Panc1 (cell line): ENCODE measurements around the gene AFDN. TPM values are rescaled to one million over a fixed set of nuclear protein-coding genes. Genes with fewer than 3 reads are reported as not detected.

Experiments used
- ATAC-seq: fragments of 200-7000 bp; cut with Tn5 transposase; 2 replicates; pipeline ENCODE4 v1.9.1; 2020; ENCODE audit warnings: mild to moderate bottlenecking, moderate library complexity
- BruUV-seq: library from RNA; stranded (reverse); fragments of 400-500 nt; replicated peaks from 2 replicates; lab custom pipeline; 2021; lab: Mats Ljungman, UMichigan
- CTCF ChIA-PET: fragments of 300-600 bp; sonication (Branson Sonifier 250); formaldehyde crosslinking; loops from one replicate; lab custom pipeline; 2022; ENCODE audit warnings: antibody characterized with exemption; lab: Charles Lee
- POLR2A ChIA-PET: fragments of 300-600 bp; sonication (Branson Sonifier 250); formaldehyde crosslinking; loops from one replicate; lab custom pipeline; 2022; ENCODE audit warnings: antibody characterized with exemption; lab: Charles Lee
- DNase-seq: peaks from one replicate; pipeline ENCODE4 v3.0.0-alpha.2; 2010; ENCODE audit warnings: low read depth, low spot score
- H3K27ac ChIP-seq: 2 replicates; pipeline ENCODE4 v1.5.1; 2011; ENCODE audit warnings: mild to moderate bottlenecking, low read length, inconsistent platforms
- H3K27me3 ChIP-seq: fragments of 200-500 bp; sonication (Bioruptor generic); 2 replicates; pipeline ENCODE4 v1.6.0; 2014; ENCODE audit warnings: low read length, inconsistent platforms; ENCODE audit not compliant: control insufficient read depth, insufficient read depth
- H3K36me3 ChIP-seq: fragments of 200-500 bp; sonication (Bioruptor generic); 2 replicates; pipeline ENCODE4 v1.5.1; 2014; ENCODE audit warnings: inconsistent platforms, mild to moderate bottlenecking, low read length, moderate library complexity; ENCODE audit not compliant: control insufficient read depth, insufficient read depth
- H3K4me1 ChIP-seq: 2 replicates; pipeline ENCODE4 v1.5.1; 2011; ENCODE audit warnings: inconsistent platforms, mild to moderate bottlenecking, low read length, moderate library complexity; ENCODE audit not compliant: control insufficient read depth, insufficient read depth
- H3K4me3 ChIP-seq, 2 experiments: 2 replicates each; pipeline ENCODE4 v1.5.1; 2011 to 2012; ENCODE audit warnings: low read depth in 2 of 2, low read length in 2 of 2, mild to moderate bottlenecking in 2 of 2, inconsistent platforms in 1 of 2, moderate library complexity in 1 of 2
- H3K9me3 ChIP-seq: fragments of 200-500 bp; sonication (Bioruptor generic); 2 replicates; pipeline ENCODE4 v1.5.1; 2014; ENCODE audit warnings: low read depth, mild to moderate bottlenecking, inconsistent platforms, low read length, moderate library complexity; ENCODE audit not compliant: control insufficient read depth, insufficient read depth
- CTCF ChIP-seq: fragments of 450-650 bp; IDR thresholded peaks from 2 replicates; pipeline ENCODE4 v1.5.1; 2017; ENCODE audit warnings: mild to moderate bottlenecking
- POLR2AphosphoS5 ChIP-seq: IDR thresholded peaks from 2 replicates; pipeline ENCODE4 v1.6.1; 2012; ENCODE audit warnings: mild to moderate bottlenecking, low read depth, low read length, moderate library complexity
- REST ChIP-seq, 2 experiments: IDR thresholded peaks; 2 replicates each; pipeline ENCODE4 v1.6.1; 2011 to 2012; ENCODE audit warnings: low read depth in 2 of 2, control low read depth in 1 of 2, low read length in 1 of 2, mild to moderate bottlenecking in 1 of 2, moderate library complexity in 1 of 2; ENCODE audit not compliant: insufficient read depth in 1 of 2
- SIN3A ChIP-seq: IDR thresholded peaks from 2 replicates; pipeline ENCODE4 v1.6.1; 2012; ENCODE audit warnings: low read depth, mild to moderate bottlenecking, low read length, moderate library complexity, borderline replicate concordance; ENCODE audit not compliant: insufficient read depth
- TCF7L2 ChIP-seq: IDR thresholded peaks from 2 replicates; pipeline ENCODE4 v1.6.1; 2011; ENCODE audit warnings: mild to moderate bottlenecking, low read depth, low read length, inconsistent platforms
- in situ Hi-C: cut with HindIII; loops from 2 replicates; pipeline ENCODE4 v1.10.0; 2016; ENCODE audit warnings: low sequenced_read_pairs, low pct_unique_long_range_greater_than_20kb
- intact Hi-C: fragments of 100-400 bp; cut with micrococcal nuclease; formaldehyde crosslinking; loops from one replicate; pipeline ENCODE4 v1.10.0; 2022; ENCODE audit not compliant: unreplicated experiment
- total RNA-seq: library from RNA; stranded (reverse); gene quantifications from one replicate; pipeline ENCODE4 v1.2.1, GENCODE V29; 2021; ENCODE audit not compliant: unreplicated experiment

The AFDN gene
- total RNA-seq, 1 experiment from 2014 or later, result 143 TPM

GRCh38 chr6:167877994-167878779 lies 51.5 kb downstream of the AFDN start:
- Histone ChIP-seq H3K9me3 (no peaks in the 10 kb centered on the region), H3K27ac (no peak overlapping the region), H3K4me1 (no peaks in the 10 kb centered on the region), H3K36me3 (peaks cover 29% of the 10 kb centered on the region), H3K27me3 (no peaks in the 10 kb centered on the region), H3K4me3 (no peak overlapping the region)
- CTCF ChIA-PET, result no interaction called here
- no TSS peak for BruUV-seq
- TF ChIP-seq CTCF, result no peak
- TF ChIP-seq TCF7L2, result no peak
- no peak for TF ChIP-seq REST (IDR thresholded peaks at IDR 0.05; ENCODE audit: insufficient read depth in 1 of 2, low read depth in 2 of 2, low read length in 1 of 2)
- TF ChIP-seq POLR2AphosphoS5, result no peak
- TF ChIP-seq SIN3A, result no peak
- intact Hi-C loops, result no loop called here
- POLR2A ChIA-PET, result no interaction called here
- in situ Hi-C loops, result no loop called here
- no peak for DNase-seq
- ATAC-seq, result no peak

- no peak overlapping the region for H3K27ac ChIP-seq
- no TSS peak for BruUV-seq
- intact Hi-C loops (no loop called here), in situ Hi-C loops (no loop called here)
- H3K9me3 ChIP-seq, result no peaks in the 10 kb centered on the region
- ATAC-seq, result no peak
- no peak for TF ChIP-seq SIN3A
- TF ChIP-seq CTCF, result no peak
- TF ChIP-seq POLR2AphosphoS5, result no peak
- no peak for TF ChIP-seq REST (IDR thresholded peaks at IDR 0.05; ENCODE audit: insufficient read depth in 1 of 2, low read depth in 2 of 2, low read length in 1 of 2)
- no peak for TF ChIP-seq TCF7L2
- no peak for DNase-seq
- no peaks in the 10 kb centered on the region for H3K27me3 ChIP-seq
- H3K4me3 ChIP-seq, result no peak overlapping the region
- peaks cover 29% of the 10 kb centered on the region for H3K36me3 ChIP-seq
- ChIA-PET POLR2A (no interaction called here), CTCF (no interaction called here)
- H3K4me1 ChIP-seq, result no peaks in the 10 kb centered on the region
These were observed 52.9 kb downstream of the AFDN start for GRCh38 chr6:167879612-167880011.
